BLaER1 (cell line): ENCODE data around the gene SLC25A21.
"Not testable (repeated sequence)": the region's sequence is repeated elsewhere in the genome, so short reads cannot be mapped to it uniquely, and the experiment has no call there.

Experiments
- H3K27ac ChIP-seq: shearing (Covaris generic); formaldehyde crosslinking; 2 replicates; pipeline ENCODE4 v1.8.1; 2022
- H3K27me3 ChIP-seq: shearing (Covaris generic); formaldehyde crosslinking; 2 replicates; pipeline ENCODE4 v1.8.1; 2022
- H3K36me3 ChIP-seq: shearing (Covaris generic); formaldehyde crosslinking; 2 replicates; pipeline ENCODE4 v1.8.1; 2022
- H3K4me1 ChIP-seq: shearing (Covaris generic); formaldehyde crosslinking; 2 replicates; pipeline ENCODE4 v1.8.1; 2022
- H3K4me2 ChIP-seq: shearing (Covaris generic); formaldehyde crosslinking; 2 replicates; pipeline ENCODE4 v1.8.1; 2022
- H3K4me3 ChIP-seq: shearing (Covaris generic); formaldehyde crosslinking; 2 replicates; pipeline ENCODE4 v1.8.1; 2022
- H3K9ac ChIP-seq: shearing (Covaris generic); formaldehyde crosslinking; 2 replicates; pipeline ENCODE4 v1.8.1; 2022
- H3K9me3 ChIP-seq: shearing (Covaris generic); formaldehyde crosslinking; 2 replicates; pipeline ENCODE4 v1.8.1; 2022
- H4K20me1 ChIP-seq: shearing (Covaris generic); formaldehyde crosslinking; 2 replicates; pipeline ENCODE4 v1.8.1; 2022
- Cebpa-rat ChIP-seq: shearing (Covaris generic); IDR thresholded peaks from 2 replicates; pipeline ENCODE4 v1.8.1; 2022

The SLC25A21 gene

GRCh38 chr14:36719823-36720222 is 452.6 kb downstream of the SLC25A21 start:
- Histone ChIP-seq H3K4me1 (no peaks in the 10 kb centered on the region), H3K27me3 (no peaks in the 10 kb centered on the region)

GRCh38 chr14:36718216-36718615 is 454.2 kb downstream of the SLC25A21 start:
- H3K4me1 ChIP-seq = no peaks in the 10 kb centered on the region
- no peaks in the 10 kb centered on the region for H4K20me1 ChIP-seq
- no peak for TF ChIP-seq Cebpa-rat
- no peak overlapping the region for H3K4me2 ChIP-seq
- H3K27ac ChIP-seq = no peak overlapping the region
- H3K36me3 ChIP-seq = no peaks in the 10 kb centered on the region
- H3K9ac ChIP-seq = no peak overlapping the region
- H3K4me3 ChIP-seq = no peak overlapping the region
- H3K9me3 ChIP-seq = no peaks in the 10 kb centered on the region
- no peaks in the 10 kb centered on the region for H3K27me3 ChIP-seq

More at GRCh38 chr14:36719823-36720222, 452.6 kb downstream of the SLC25A21 start:
- H3K4me3 ChIP-seq = no peak overlapping the region
- H3K9me3 ChIP-seq = no peaks in the 10 kb centered on the region
- no peak overlapping the region for H3K9ac ChIP-seq
- no peaks in the 10 kb centered on the region for H3K36me3 ChIP-seq
- no peak overlapping the region for H3K4me2 ChIP-seq
- TF ChIP-seq Cebpa-rat = no peak
- no peak overlapping the region for H3K27ac ChIP-seq
- no peaks in the 10 kb centered on the region for H4K20me1 ChIP-seq

- Histone ChIP-seq H3K27ac (no peak overlapping the region), H3K4me2 (no peak overlapping the region), H3K9ac (no peak overlapping the region), H4K20me1 (no peaks in the 10 kb centered on the region), H3K4me1 (no peaks in the 10 kb centered on the region), H3K27me3 (no peaks in the 10 kb centered on the region), H3K36me3 (no peaks in the 10 kb centered on the region), H3K9me3 (no peaks in the 10 kb centered on the region), H3K4me3 (no peak overlapping the region)
- TF ChIP-seq Cebpa-rat = no peak
These were observed 455.0 kb downstream of the SLC25A21 start for GRCh38 chr14:36717363-36717762.

- H3K4me1 ChIP-seq = no peaks in the 10 kb centered on the region
- H3K27me3 ChIP-seq = no peaks in the 10 kb centered on the region
- no peak overlapping the region for H3K27ac ChIP-seq
- H3K36me3 ChIP-seq = no peaks in the 10 kb centered on the region
- no peak for TF ChIP-seq Cebpa-rat
- no peak overlapping the region for H3K4me2 ChIP-seq
- no peaks in the 10 kb centered on the region for H3K9me3 ChIP-seq
- H3K4me3 ChIP-seq = no peak overlapping the region
- no peak overlapping the region for H3K9ac ChIP-seq
- H4K20me1 ChIP-seq = no peaks in the 10 kb centered on the region
These were observed 455.7 kb downstream of the SLC25A21 start for GRCh38 chr14:36716614-36717184.

GRCh38 chr14:36713960-36714703 is 458.3 kb downstream of the SLC25A21 start:
- Histone ChIP-seq H3K9ac (no peak overlapping the region), H3K4me2 (no peak overlapping the region), H3K27ac (no peak overlapping the region), H3K27me3 (no peaks in the 10 kb centered on the region), H4K20me1 (no peaks in the 10 kb centered on the region), H3K9me3 (no peaks in the 10 kb centered on the region), H3K4me1 (no peaks in the 10 kb centered on the region), H3K36me3 (no peaks in the 10 kb centered on the region), H3K4me3 (no peak overlapping the region)
- TF ChIP-seq Cebpa-rat = no peak

GRCh38 chr14:36707570-36707969 is 464.8 kb downstream of the SLC25A21 start:
- H3K4me3 ChIP-seq = no peak overlapping the region

GRCh38 chr14:36702474-36702873 is 469.9 kb downstream of the SLC25A21 start:
- H3K4me2 ChIP-seq = no peak overlapping the region
- TF ChIP-seq Cebpa-rat = no peak
- H3K4me1 ChIP-seq = no peaks in the 10 kb centered on the region
- H3K9ac ChIP-seq = no peak overlapping the region
- H3K27me3 ChIP-seq = no peaks in the 10 kb centered on the region
- no peaks in the 10 kb centered on the region for H4K20me1 ChIP-seq
- no peaks in the 10 kb centered on the region for H3K36me3 ChIP-seq
- H3K27ac ChIP-seq = no peak overlapping the region
- no peaks in the 10 kb centered on the region for H3K9me3 ChIP-seq
- no peak overlapping the region for H3K4me3 ChIP-seq

More at GRCh38 chr14:36707570-36707969, 464.8 kb downstream of the SLC25A21 start:
- no peaks in the 10 kb centered on the region for H4K20me1 ChIP-seq
- no peak overlapping the region for H3K4me2 ChIP-seq
- H3K27ac ChIP-seq = no peak overlapping the region
- no peak overlapping the region for H3K9ac ChIP-seq
- H3K27me3 ChIP-seq = no peaks in the 10 kb centered on the region
- no peaks in the 10 kb centered on the region for H3K4me1 ChIP-seq
- TF ChIP-seq Cebpa-rat = no peak
- no peaks in the 10 kb centered on the region for H3K36me3 ChIP-seq
- H3K9me3 ChIP-seq = no peaks in the 10 kb centered on the region

- TF ChIP-seq Cebpa-rat = no peak
- H3K9me3 ChIP-seq = no peaks in the 10 kb centered on the region
- H3K4me3 ChIP-seq = no peak overlapping the region
- no peaks in the 10 kb centered on the region for H3K4me1 ChIP-seq
- no peaks in the 10 kb centered on the region for H3K36me3 ChIP-seq
- no peak overlapping the region for H3K4me2 ChIP-seq
- H3K27ac ChIP-seq = no peak overlapping the region
- no peaks in the 10 kb centered on the region for H3K27me3 ChIP-seq
- H3K9ac ChIP-seq = no peak overlapping the region
- H4K20me1 ChIP-seq = no peaks in the 10 kb centered on the region
These were observed 471.3 kb downstream of the SLC25A21 start for GRCh38 chr14:36701132-36701531.

- Histone ChIP-seq H3K9me3 (no peaks in the 10 kb centered on the region), H3K27ac (no peak overlapping the region), H3K4me2 (no peak overlapping the region)
These were observed 471.8 kb downstream of the SLC25A21 start for GRCh38 chr14:36700651-36701050.

GRCh38 chr14:36699420-36699819 is 473.0 kb downstream of the SLC25A21 start:
- H3K27ac ChIP-seq, H3K27me3 ChIP-seq, H3K9ac ChIP-seq, H3K4me3 ChIP-seq, H3K9me3 ChIP-seq, H3K36me3 ChIP-seq, H4K20me1 ChIP-seq, H3K4me2 ChIP-seq, H3K4me1 ChIP-seq: not testable (repeated sequence)

More at GRCh38 chr14:36700651-36701050, 471.8 kb downstream of the SLC25A21 start:
- Histone ChIP-seq H3K4me3 (no peak overlapping the region), H3K9ac (no peak overlapping the region), H4K20me1 (no peaks in the 10 kb centered on the region), H3K27me3 (no peaks in the 10 kb centered on the region), H3K4me1 (no peaks in the 10 kb centered on the region), H3K36me3 (no peaks in the 10 kb centered on the region)
- TF ChIP-seq Cebpa-rat = no peak
